K562 (cell line): ENCODE data around the gene TTLL11. TPM values are rescaled to one million over a fixed set of nuclear protein-coding genes. Genes with fewer than 3 reads are reported as not detected.

Source experiments
- ATAC-seq: fragments of 200-7000 bp; cut with Tn5 transposase; 3 replicates; pipeline ENCODE4 v1.9.1; 2020; ENCODE audit warnings: moderate library complexity
- BruUV-seq: library from RNA; stranded (reverse); fragments of 400-500 nt; replicated peaks from 2 replicates; lab custom pipeline; 2021; lab: Mats Ljungman, UMichigan
- CTCF ChIA-PET: fragments of 300-600 bp; formaldehyde crosslinking; extraction: SDS; loops from one replicate; lab custom pipeline; 2021; ENCODE audit warnings: low intra/inter-chr PET ratio; lab: Yijun Ruan, JAX
- POLR2A ChIA-PET: fragments of 300-600, 350-650 bp; sonication (Branson Sonifier 250); formaldehyde crosslinking; extraction: SDS; loops from one replicate; lab custom pipeline; 2021; ENCODE audit warnings: antibody characterized with exemption, inconsistent platforms; lab: Yijun Ruan, JAX
- DNase-seq, 4 experiments: peaks; one replicate each; pipeline versions ENCODE4 v3.0.0 to v3.0.0-alpha.2; 2011 to 2018; ENCODE audit warnings: low spot score in 3 of 4, mixed read lengths in 3 of 4; ENCODE audit errors: extremely low read depth in 1 of 4
- FAIRE-seq: peaks from 2 replicates; lab custom pipeline; 2011; peaks lifted over from hg19 to GRCh38; lab: Jason Lieb, UNC
- H2AFZ ChIP-seq: 2 replicates; pipeline ENCODE4 v1.6.0; 2011; ENCODE audit warnings: low read depth, low read length, control low read depth, inconsistent platforms
- H3K27ac ChIP-seq: fragments of 200-600 bp; 3 replicates; pipeline ENCODE4 v1.8.0; 2011; ENCODE audit warnings: low read depth, mild to moderate bottlenecking, control low read depth, inconsistent platforms, low read length, moderate library complexity, mixed read lengths; ENCODE audit errors: extremely low read depth
- H3K27me3 ChIP-seq, 2 experiments: fragments of 300-600 bp in 1 of 2; 2 replicates in 1 of 2; 3 replicates in 1 of 2; pipeline versions ENCODE4 v1.6.0 to v1.8.0; 2011; ENCODE audit warnings: inconsistent platforms in 2 of 2, low read length in 2 of 2, mild to moderate bottlenecking in 1 of 2, mixed read lengths in 1 of 2, moderate library complexity in 1 of 2; ENCODE audit not compliant: control insufficient read depth in 2 of 2, insufficient read depth in 2 of 2
- H3K36me3 ChIP-seq: fragments of 300-600 bp; 3 replicates; pipeline ENCODE4 v1.8.0; 2011; ENCODE audit warnings: mild to moderate bottlenecking, low read length, inconsistent platforms; ENCODE audit not compliant: control insufficient read depth, insufficient read depth
- H3K4me1 ChIP-seq, 2 experiments: fragments of 200-600 bp in 1 of 2; replicated peaks in 1 of 2; 2 replicates in 1 of 2; 3 replicates in 1 of 2; pipeline versions ENCODE4 v1.5.1 to v1.8.0; 2011; ENCODE audit warnings: inconsistent platforms in 2 of 2, low read length in 2 of 2, mild to moderate bottlenecking in 1 of 2, mixed read lengths in 1 of 2, moderate library complexity in 1 of 2; ENCODE audit not compliant: control insufficient read depth in 2 of 2, insufficient read depth in 2 of 2
- H3K4me2 ChIP-seq: 2 replicates; pipeline ENCODE4 v1.6.1; 2011; ENCODE audit warnings: low read length, control low read depth, inconsistent platforms, mixed read lengths; ENCODE audit not compliant: insufficient read depth
- H3K4me3 ChIP-seq: fragments of 200-600 bp; sonication (generic), shearing (Covaris generic); 2 replicates; pipeline ENCODE4 v1.5.1; 2016; ENCODE audit warnings: control low read depth, inconsistent platforms
- H3K79me2 ChIP-seq: fragments of 200-600 bp; 3 replicates; pipeline ENCODE4 v1.8.0; 2011; ENCODE audit warnings: low read length, inconsistent platforms; ENCODE audit not compliant: control insufficient read depth, insufficient read depth
- H3K9ac ChIP-seq, 2 experiments: 2 replicates each; pipeline versions ENCODE4 v1.6.0 to v1.6.1; 2011; ENCODE audit warnings: low read depth in 2 of 2, low read length in 2 of 2, control low read depth in 1 of 2, inconsistent platforms in 1 of 2, mild to moderate bottlenecking in 1 of 2, mixed read lengths in 1 of 2; ENCODE audit not compliant: insufficient read depth in 1 of 2
- H3K9me1 ChIP-seq: one replicate; pipeline ENCODE4 v1.6.0; 2011; ENCODE audit warnings: inconsistent platforms, mild to moderate bottlenecking, low read length, moderate library complexity; ENCODE audit not compliant: control insufficient read depth, insufficient read depth
- H3K9me3 ChIP-seq: replicated peaks from 2 replicates; pipeline ENCODE4 v1.5.1; 2011; ENCODE audit warnings: low read depth, low read length, inconsistent platforms; ENCODE audit not compliant: control insufficient read depth, insufficient read depth
- H4K20me1 ChIP-seq: replicated peaks from 2 replicates; pipeline ENCODE4 v1.6.1; 2011; ENCODE audit warnings: low read length, inconsistent platforms, mixed read lengths; ENCODE audit not compliant: control insufficient read depth, insufficient read depth
- BMI1 ChIP-seq: fragments of 150-350 bp; IDR thresholded peaks from 2 replicates; pipeline ENCODE4 v1.6.1; 2014; ENCODE audit warnings: low read length
- FOXA1 ChIP-seq: fragments of 450-650 bp; IDR thresholded peaks from 2 replicates; pipeline ENCODE4 v1.6.1; 2016; ENCODE audit warnings: mild to moderate bottlenecking, borderline replicate concordance
- RFX7 ChIP-seq: fragments of 250-450 bp; sonication (Bioruptor Pico); IDR thresholded peaks from 2 replicates; pipeline ENCODE4 v1.5.1; 2021; ENCODE audit warnings: mild to moderate bottlenecking
- TBL1XR1 ChIP-seq, 2 experiments: IDR thresholded peaks; 2 replicates each; pipeline ENCODE4 v1.6.1; 2012; ENCODE audit warnings: improper control_type of control experiment in 2 of 2, low read length in 2 of 2, mild to moderate bottlenecking in 1 of 2
- ZFX ChIP-seq: sonication (generic); formaldehyde crosslinking; IDR thresholded peaks from 2 replicates; pipeline ENCODE4 v1.8.0; 2022; ENCODE audit warnings: mild to moderate bottlenecking, missing genetic modification reagents, moderate library complexity
- WGBS: fragments of 100-300 bp; shearing (Covaris generic); methylation state at CpG from one replicate; pipeline ENCODE4 v1.1.6; 2016; ENCODE audit warnings: low coverage, mixed read lengths; ENCODE audit not compliant: insufficient coverage; ENCODE audit errors: missing lambda C conversion rate; 5-methylcytosine and 5-hydroxymethylcytosine counted together
- in situ Hi-C: fragments of 300-500 bp; cut with MboI; formaldehyde crosslinking; loops from 4 replicates; pipeline ENCODE4 v1.15.0; 2018; ENCODE audit warnings: inconsistent platforms, mixed read lengths
- intact Hi-C: fragments of 100-400 bp; cut with micrococcal nuclease; formaldehyde crosslinking; loops from 2 replicates; pipeline ENCODE4 v1.14.2; 2022
- polyA plus RNA-seq, 8 experiments: library from polyadenylated mRNA; depleted of rRNA in 4 of 8; stranded (reverse) in 5 of 8; unstranded in 3 of 8; fragments of >200 nt; fragmentation: Nextera tagmentation in 2 of 8; fragmentation: Illumina TruSeq in 1 of 8; extraction: Ambion mirVana in 2 of 8; extraction: Trizol in 1 of 8; gene quantifications; 2 replicates each; pipeline versions ENCODE4 v1.2.1 to v1.2.3, GENCODE V29; 2011 to 2014; ENCODE audit warnings: inconsistent platforms in 1 of 8, missing spikeins in 1 of 8
- total RNA-seq, 7 experiments: library from RNA; depleted of rRNA in 6 of 7; stranded (reverse); fragments of >200 nt in 6 of 7; fragmentation: Illumina TruSeq in 2 of 7; extraction: Trizol in 2 of 7; gene quantifications; 2 replicates each; pipeline versions ENCODE4 v1.2.1 to v1.2.3, GENCODE V29; 2011 to 2021; ENCODE audit warnings: low replicate concordance in 1 of 7
- TF ChIP-seq, protein P1 (sequence below), 2 experiments: IDR thresholded peaks; 2 replicates each; pipeline ENCODE4 v1.6.1; 2011; ENCODE audit warnings: borderline replicate concordance in 1 of 2, control low read depth in 1 of 2, low read depth in 1 of 2, low read length in 1 of 2, mild to moderate bottlenecking in 1 of 2, mixed read lengths in 1 of 2, moderate library complexity in 1 of 2; ENCODE audit not compliant: insufficient read depth in 1 of 2, insufficient read length in 1 of 2, poor library complexity in 1 of 2, severe bottlenecking in 1 of 2; ENCODE audit errors: extremely low read depth in 1 of 2

Gene TTLL11
- total and polyA plus RNA-seq, 9 of the 15 experiments (the other 6 are each of a cell fraction or from before 2014, with no cell fraction given) = 0.83 to 4.4 (median 2.7) TPM

- TF ChIP-seq RFX7 (CRISPR knock-in tag) (no peak), TBL1XR1 (IDR thresholded peaks at IDR 0.05; ENCODE audit: low read length in 2 of 2) (no peak), BMI1 (no peak), ZFX (CRISPR knock-in tag) (no peak), FOXA1 (no peak)
- TF ChIP-seq, protein P1, sequence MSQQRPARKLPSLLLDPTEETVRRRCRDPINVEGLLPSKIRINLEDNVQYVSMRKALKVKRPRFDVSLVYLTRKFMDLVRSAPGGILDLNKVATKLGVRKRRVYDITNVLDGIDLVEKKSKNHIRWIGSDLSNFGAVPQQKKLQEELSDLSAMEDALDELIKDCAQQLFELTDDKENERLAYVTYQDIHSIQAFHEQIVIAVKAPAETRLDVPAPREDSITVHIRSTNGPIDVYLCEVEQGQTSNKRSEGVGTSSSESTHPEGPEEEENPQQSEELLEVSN (IDR thresholded peaks at IDR 0.05; ENCODE audit: borderline replicate concordance in 1 of 2, extremely low read depth in 1 of 2, insufficient read depth in 1 of 2, insufficient read length in 1 of 2, low read depth in 1 of 2, low read length in 1 of 2, poor library complexity in 1 of 2, severe bottlenecking in 1 of 2) = no peak
- no peak for FAIRE-seq
Measured at GRCh38 chr9:121954477-121955140, 138.5 kb downstream of the TTLL11 start.

More at GRCh38 chr9:121954477-121955140, 138.5 kb downstream of the TTLL11 start:
- Histone ChIP-seq H3K79me2 (no peaks in the 10 kb centered on the region), H3K4me3 (no peak overlapping the region), H3K27ac (no peak overlapping the region), H2AFZ (no peak overlapping the region), H3K9me1 (no peaks in the 10 kb centered on the region), H3K9me3 (no peaks in the 10 kb centered on the region), H3K9ac (no peak overlapping the region), H3K27me3 (peaks cover 33 to 37% of the 10 kb centered on the region in 2 experiments), H3K36me3 (no peaks in the 10 kb centered on the region), H3K4me2 (no peak overlapping the region), H4K20me1 (no peaks in the 10 kb centered on the region; the same call in none of the 2 replicates), H3K4me1 (no peaks in the 10 kb centered on the region)
- CTCF ChIA-PET = no interaction called here
- POLR2A ChIA-PET = interaction anchor here (0.5 kb wide), 1 partner anchor 198 kb away, joined by 4 read pairs; no protein-coding TSS in a partner anchor
- WGBS = 0% methylated on average over 7 of the region's 7 CpGs
- ATAC-seq = no peak
- no peak for DNase-seq
- no TSS peak for BruUV-seq
- intact Hi-C loops = no loop called here
- in situ Hi-C loops = no loop called here
